ENCODE results near the gene CEP170B.

DNA sequence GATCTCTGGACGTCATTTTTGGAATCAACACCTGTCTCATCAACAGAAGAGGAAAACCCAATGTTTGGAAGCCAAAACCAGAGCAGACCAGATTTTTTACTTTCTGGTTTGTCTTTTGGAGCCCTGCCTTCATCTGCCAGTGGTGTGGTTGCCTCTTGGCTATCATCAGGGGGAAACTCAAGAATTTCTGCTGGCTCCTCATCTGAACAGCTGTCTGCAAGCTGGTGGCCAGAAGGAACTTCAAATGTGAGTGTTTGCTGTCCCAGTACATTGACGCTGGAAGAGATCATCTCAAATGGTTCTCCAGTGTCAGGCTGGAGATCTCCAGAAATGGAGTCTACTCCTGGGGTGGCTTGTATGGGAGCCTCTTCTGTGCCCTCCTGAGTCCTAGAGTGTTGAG, 73.4 kb downstream of the CEP170B start:
- TF ChIP-seq POLR2A (IDR thresholded peaks at IDR 0.05) (no peak), POLR2AphosphoS5 (IDR thresholded peaks at IDR 0.05) (no peak)
- TF ChIP-seq, protein P1, sequence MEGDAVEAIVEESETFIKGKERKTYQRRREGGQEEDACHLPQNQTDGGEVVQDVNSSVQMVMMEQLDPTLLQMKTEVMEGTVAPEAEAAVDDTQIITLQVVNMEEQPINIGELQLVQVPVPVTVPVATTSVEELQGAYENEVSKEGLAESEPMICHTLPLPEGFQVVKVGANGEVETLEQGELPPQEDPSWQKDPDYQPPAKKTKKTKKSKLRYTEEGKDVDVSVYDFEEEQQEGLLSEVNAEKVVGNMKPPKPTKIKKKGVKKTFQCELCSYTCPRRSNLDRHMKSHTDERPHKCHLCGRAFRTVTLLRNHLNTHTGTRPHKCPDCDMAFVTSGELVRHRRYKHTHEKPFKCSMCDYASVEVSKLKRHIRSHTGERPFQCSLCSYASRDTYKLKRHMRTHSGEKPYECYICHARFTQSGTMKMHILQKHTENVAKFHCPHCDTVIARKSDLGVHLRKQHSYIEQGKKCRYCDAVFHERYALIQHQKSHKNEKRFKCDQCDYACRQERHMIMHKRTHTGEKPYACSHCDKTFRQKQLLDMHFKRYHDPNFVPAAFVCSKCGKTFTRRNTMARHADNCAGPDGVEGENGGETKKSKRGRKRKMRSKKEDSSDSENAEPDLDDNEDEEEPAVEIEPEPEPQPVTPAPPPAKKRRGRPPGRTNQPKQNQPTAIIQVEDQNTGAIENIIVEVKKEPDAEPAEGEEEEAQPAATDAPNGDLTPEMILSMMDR (IDR thresholded peaks at IDR 0.05): no peak
